Parathyroid adenoma (tissue), 2 donors: ENCODE measurements around the gene NLGN1.

Experiments
- H2AFZ ChIP-seq: fragments of 300-600 bp; sonication (generic); one replicate; pipeline ENCODE4 v1.7.0; 2017; ENCODE audit warnings: antibody characterized with exemption, mild to moderate bottlenecking
- H3K27ac ChIP-seq: fragments of 300-600 bp; sonication (generic); one replicate; pipeline ENCODE4 v1.7.0; 2017
- H3K27me3 ChIP-seq: fragments of 300-600 bp; sonication (generic); one replicate; pipeline ENCODE4 v1.7.0; 2017; ENCODE audit warnings: low read length; ENCODE audit not compliant: control insufficient read depth, insufficient read depth
- H3K36me3 ChIP-seq: fragments of 300-600 bp; sonication (generic); one replicate; pipeline ENCODE4 v1.7.0; 2017; ENCODE audit warnings: low read length; ENCODE audit not compliant: control insufficient read depth, insufficient read depth
- H3K4me1 ChIP-seq: fragments of 300-600 bp; sonication (generic); one replicate; pipeline ENCODE4 v1.7.0; 2017; ENCODE audit warnings: control low read depth
- H3K4me2 ChIP-seq: fragments of 300-600 bp; sonication (generic); one replicate; pipeline ENCODE4 v1.7.0; 2017; ENCODE audit warnings: low read length
- H3K4me3 ChIP-seq: fragments of 300-600 bp; sonication (generic); one replicate; pipeline ENCODE4 v1.7.0; 2017; ENCODE audit warnings: low read depth, low read length
- H3K79me2 ChIP-seq: fragments of 300-600 bp; sonication (generic); one replicate; pipeline ENCODE4 v1.7.0; 2017; ENCODE audit warnings: control low read depth
- H3K9ac ChIP-seq: fragments of 300-600 bp; sonication (generic); one replicate; pipeline ENCODE4 v1.7.0; 2017; ENCODE audit warnings: mild to moderate bottlenecking
- H3K9me3 ChIP-seq: fragments of 300-600 bp; sonication (generic); one replicate; pipeline ENCODE4 v1.7.0; 2017; ENCODE audit warnings: low read length; ENCODE audit not compliant: control insufficient read depth
- CTCF ChIP-seq: fragments of 300-600 bp; sonication (generic); IDR thresholded peaks from one replicate; pipeline ENCODE4 v1.7.0; 2017; ENCODE audit warnings: antibody characterized with exemption, mild to moderate bottlenecking
- donor health status: primary hyperparathyroidism.

Gene NLGN1

DNA sequence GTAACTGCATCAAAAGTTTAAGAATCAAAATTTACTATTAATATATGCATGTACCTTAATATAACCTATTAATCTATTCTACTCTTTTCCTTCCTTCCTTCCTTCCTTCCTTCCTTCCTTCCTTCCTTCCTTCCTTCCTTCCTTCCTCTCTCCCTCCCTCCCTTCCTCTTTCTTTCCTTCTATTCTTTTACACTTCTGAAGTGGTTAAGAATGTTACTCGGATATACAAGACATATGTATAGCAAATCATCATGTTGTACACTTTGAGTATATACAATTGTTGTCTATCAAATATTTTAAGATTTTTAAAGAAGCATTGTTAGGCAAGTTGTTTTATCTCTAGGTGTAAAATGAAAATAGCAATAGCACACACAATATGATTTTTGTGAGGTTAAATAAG lies 748.5 kb downstream of the NLGN1 start:
- Histone ChIP-seq H2AFZ (no peak overlapping the region), H3K4me3 (no peak overlapping the region), H3K9me3 (no peaks in the 10 kb centered on the region), H3K27me3 (no peaks in the 10 kb centered on the region), H3K27ac (no peak overlapping the region), H3K4me1 (no peaks in the 10 kb centered on the region), H3K9ac (no peak overlapping the region), H3K79me2 (no peaks in the 10 kb centered on the region), H3K36me3 (no peaks in the 10 kb centered on the region), H3K4me2 (no peak overlapping the region)
- no peak for TF ChIP-seq CTCF

- Histone ChIP-seq H2AFZ (no peak overlapping the region), H3K4me2 (no peak overlapping the region), H3K9me3 (no peaks in the 10 kb centered on the region), H3K9ac (no peak overlapping the region), H3K4me3 (no peak overlapping the region), H3K4me1 (no peaks in the 10 kb centered on the region), H3K79me2 (no peaks in the 10 kb centered on the region), H3K36me3 (no peaks in the 10 kb centered on the region), H3K27me3 (no peaks in the 10 kb centered on the region), H3K27ac (no peak overlapping the region)
- no peak for TF ChIP-seq CTCF
These were observed 750.3 kb downstream of the NLGN1 start for GRCh38 chr3:174147798-174148197.

GRCh38 chr3:174153871-174154270 lies 756.3 kb downstream of the NLGN1 start:
- Histone ChIP-seq H3K36me3 (no peaks in the 10 kb centered on the region), H3K27me3 (no peaks in the 10 kb centered on the region), H3K4me1 (no peaks in the 10 kb centered on the region), H3K27ac (no peak overlapping the region), H3K9me3 (no peaks in the 10 kb centered on the region), H2AFZ (no peak overlapping the region), H3K79me2 (no peaks in the 10 kb centered on the region), H3K4me2 (no peak overlapping the region), H3K9ac (no peak overlapping the region), H3K4me3 (no peak overlapping the region)
- no peak for TF ChIP-seq CTCF

GRCh38 chr3:174156200-174156599 lies 758.7 kb downstream of the NLGN1 start:
- H3K4me3 ChIP-seq: no peak overlapping the region
- no peaks in the 10 kb centered on the region for H3K79me2 ChIP-seq
- H3K36me3 ChIP-seq: no peaks in the 10 kb centered on the region
- no peak overlapping the region for H3K4me2 ChIP-seq
- no peak overlapping the region for H3K9ac ChIP-seq
- H3K4me1 ChIP-seq: no peaks in the 10 kb centered on the region
- H3K9me3 ChIP-seq: no peaks in the 10 kb centered on the region
- no peak overlapping the region for H3K27ac ChIP-seq
- no peak for TF ChIP-seq CTCF
- no peak overlapping the region for H2AFZ ChIP-seq
- no peaks in the 10 kb centered on the region for H3K27me3 ChIP-seq

DNA sequence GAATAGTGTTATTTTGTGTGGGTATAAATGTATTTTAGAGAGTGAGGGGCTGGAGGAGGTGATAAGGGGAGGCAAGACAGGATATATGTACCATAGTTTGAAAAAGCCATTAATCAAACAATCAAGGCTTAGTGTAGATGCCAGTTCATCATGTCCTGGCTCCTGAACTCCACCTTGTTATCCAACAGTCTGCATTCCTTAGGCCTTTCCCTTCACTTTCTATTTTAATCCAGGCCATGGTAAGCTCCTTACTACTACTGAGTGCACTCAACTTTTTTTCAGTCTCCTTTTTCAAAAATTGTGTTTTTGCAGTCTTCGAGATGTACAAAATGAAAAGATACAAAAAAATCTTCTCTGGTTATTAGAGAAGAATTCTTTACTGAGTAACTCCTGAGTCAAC lies 761.1 kb downstream of the NLGN1 start:
- H3K27me3 ChIP-seq: no peaks in the 10 kb centered on the region
- H3K27ac ChIP-seq: no peak overlapping the region
- H3K4me3 ChIP-seq: no peak overlapping the region
- no peaks in the 10 kb centered on the region for H3K4me1 ChIP-seq
- no peak overlapping the region for H3K4me2 ChIP-seq
- no peak for TF ChIP-seq CTCF
- no peaks in the 10 kb centered on the region for H3K36me3 ChIP-seq
- H3K9me3 ChIP-seq: no peaks in the 10 kb centered on the region
- no peak overlapping the region for H2AFZ ChIP-seq
- H3K9ac ChIP-seq: no peak overlapping the region
- H3K79me2 ChIP-seq: no peaks in the 10 kb centered on the region
